Stimulated activated CD8-positive, alpha-beta memory T cell treated with anti-CD3 and anti-CD28 coated beads, Interleukin-7, amount 100 ng/mL, for 1 hour (primary cell): ENCODE results near the gene YLPM1.

Experiments
- DNase-seq, 2 donors: peaks; one replicate each; pipeline ENCODE4 v3.0.0-alpha.2; 2020; ENCODE audit warnings: low read depth in 2 of 2

The YLPM1 gene

DNA sequence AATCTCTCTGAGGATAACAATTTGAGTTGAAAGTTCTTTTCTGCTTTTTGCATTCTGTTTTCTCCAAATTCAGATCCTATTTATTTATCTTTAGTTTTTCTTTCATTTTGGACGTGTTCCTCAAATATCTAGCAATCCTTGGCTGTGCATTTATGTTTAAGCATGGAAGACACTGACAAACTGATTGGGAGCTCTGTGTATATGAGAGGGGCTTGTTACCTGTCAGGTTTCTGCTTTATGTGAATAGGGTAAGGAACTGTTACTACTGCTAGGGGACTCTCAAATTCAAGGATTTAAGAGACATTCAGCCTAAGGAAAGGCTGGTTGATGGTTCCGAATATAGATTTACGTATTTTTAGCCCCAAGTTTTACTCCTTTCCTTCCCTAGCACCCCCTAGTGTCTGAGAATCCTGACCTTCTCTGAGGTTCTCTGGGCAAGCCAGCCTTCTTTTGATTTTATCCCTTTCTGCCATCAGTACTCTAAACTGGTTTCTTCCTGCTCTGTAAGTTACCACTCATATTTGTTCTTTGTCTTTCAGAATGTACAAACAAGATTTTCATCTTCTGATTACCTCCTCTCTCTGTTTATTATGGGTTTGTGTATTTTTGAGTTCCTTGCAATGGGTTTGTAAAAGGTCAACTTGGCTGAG is 30.5 kb downstream of the YLPM1 start:
- no peak for DNase-seq

GRCh38 chr14:74794947-74795346 is 31.8 kb downstream of the YLPM1 start:
- DNase-seq: no peak

GRCh38 chr14:74799765-74800164 is 36.6 kb downstream of the YLPM1 start:
- no peak for DNase-seq

- DNase-seq: no peak
These were observed 37.7 kb downstream of the YLPM1 start for GRCh38 chr14:74800780-74801179.

GRCh38 chr14:74801396-74801795 is 38.3 kb downstream of the YLPM1 start:
- no peak for DNase-seq

DNA sequence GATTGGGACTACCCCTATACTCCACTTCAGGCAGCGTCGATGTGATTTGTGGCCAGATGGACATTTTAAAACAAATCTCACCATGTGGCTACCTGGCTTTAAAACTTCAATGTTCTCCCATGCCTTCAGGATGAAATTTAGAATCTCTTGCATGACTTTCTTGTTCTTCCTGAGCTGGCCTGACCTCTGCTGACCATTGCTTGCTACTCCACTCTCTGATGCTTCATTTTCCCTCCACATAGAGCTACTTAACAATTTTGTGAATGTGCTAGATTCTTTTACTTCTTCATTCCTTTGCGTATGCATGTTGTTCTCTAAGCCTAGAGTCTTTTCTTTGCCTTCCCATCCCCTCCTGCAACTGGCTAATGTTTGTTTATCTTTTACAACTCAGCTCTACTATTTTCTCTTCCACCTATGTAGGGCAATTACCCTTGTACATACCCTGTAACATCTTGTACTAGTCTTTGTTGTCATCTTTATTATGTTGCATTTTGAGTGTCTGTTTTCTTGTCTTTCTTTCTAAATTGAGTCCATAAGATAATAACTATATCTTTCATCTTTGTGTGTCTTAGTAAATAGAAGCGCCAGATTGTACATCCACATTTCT is 41.2 kb downstream of the YLPM1 start:
- DNase-seq: no peak

DNA sequence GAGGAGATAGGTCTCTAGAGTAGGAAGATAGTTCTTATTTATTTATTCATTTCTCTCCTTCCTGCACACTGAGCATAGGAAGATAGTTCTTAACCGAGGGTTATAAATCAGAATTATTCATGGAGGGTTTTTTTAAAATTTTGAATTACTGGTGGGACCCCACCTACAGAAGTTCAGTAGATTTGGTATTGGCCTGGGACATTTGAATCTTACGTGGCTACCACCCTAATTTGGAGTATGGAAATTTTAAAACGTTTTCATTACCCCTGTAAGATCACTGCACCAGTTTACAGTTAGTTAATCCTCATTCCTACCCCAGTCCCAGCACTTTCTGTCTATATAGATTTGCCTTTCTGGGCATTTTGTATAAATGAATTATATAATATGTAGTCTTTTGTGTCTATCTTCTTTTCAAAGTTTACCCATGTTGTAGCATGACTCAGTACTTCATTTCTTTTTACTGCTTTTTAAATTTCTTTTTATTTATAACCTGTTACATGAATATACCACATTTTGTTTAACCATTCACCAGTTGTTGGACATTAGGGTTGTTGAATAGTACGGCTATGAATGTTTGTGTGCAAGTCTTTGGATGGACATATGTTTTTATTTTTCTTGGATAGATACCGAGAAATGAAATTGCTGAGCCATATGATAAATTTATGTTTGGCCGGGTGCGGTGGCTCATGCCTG is 44.9 kb downstream of the YLPM1 start:
- no peak for DNase-seq

- DNase-seq: no peak
These were observed 53.0 kb downstream of the YLPM1 start for GRCh38 chr14:74816124-74816523.

DNA sequence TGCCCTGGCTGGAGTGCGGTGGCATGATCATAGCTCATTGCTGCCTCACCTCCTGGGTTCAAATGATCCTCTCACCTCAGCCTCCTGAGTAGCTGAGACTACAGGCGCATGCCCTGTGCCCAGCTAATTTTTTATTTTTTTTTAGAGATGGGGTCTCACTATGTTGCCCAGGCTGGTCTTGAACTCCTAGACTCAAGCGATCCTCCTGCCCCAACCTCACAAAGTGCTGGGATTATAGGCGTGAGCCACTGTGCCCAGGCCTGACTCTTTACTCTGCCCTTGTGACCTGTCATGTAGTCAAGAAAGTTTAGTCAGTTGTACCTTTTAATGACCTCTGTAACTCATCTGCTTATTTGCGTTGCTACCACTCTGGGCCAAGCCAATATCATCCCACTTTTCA is 57.2 kb downstream of the YLPM1 start:
- DNase-seq: no peak

GRCh38 chr14:74821267-74821915 is 58.3 kb downstream of the YLPM1 start:
- no peak for DNase-seq

DNA sequence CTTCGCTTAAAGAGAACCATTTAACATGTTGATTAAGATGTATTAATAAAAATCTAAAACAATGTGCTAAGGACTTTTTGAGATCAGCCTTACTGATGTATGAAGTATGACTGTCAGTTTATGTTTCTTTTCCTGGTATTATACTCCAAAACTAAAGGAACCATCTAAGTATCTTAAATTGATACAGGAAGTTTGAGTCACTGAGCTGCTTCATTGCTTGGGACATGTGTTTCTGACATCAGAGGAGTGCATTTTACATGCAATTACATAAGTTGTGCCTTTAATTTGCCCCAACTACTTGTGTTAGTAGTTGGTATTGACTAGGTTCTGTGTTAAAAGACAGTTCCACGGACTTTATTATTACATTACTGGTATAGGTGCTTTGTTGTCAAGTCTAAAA is 61.9 kb downstream of the YLPM1 start:
- no peak for DNase-seq

- no peak for DNase-seq
These were observed 63.5 kb downstream of the YLPM1 start for GRCh38 chr14:74826574-74826973.

DNA sequence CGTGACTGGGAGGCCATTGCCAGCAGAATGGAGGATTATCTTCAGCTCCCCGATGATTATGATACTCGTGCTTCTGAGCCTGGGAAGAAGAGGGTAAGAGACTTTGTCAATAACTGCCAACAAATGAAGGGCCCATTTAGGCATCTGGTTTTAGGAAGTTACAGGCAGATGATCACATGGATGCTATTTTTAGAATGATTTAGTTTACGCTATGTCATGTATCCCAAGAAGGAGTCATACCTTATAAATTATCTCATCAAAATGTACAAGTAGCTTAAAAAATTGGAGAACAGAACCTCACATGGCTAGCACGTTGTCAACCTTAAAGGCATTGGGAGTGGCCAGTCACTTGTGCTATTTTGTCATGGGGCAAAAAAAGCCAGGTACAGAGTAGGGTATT is 66.1 kb downstream of the YLPM1 start:
- DNase-seq: no peak

GRCh38 chr14:74832849-74833248 is 69.7 kb downstream of the YLPM1 start:
- DNase-seq: no peak

GRCh38 chr14:74834692-74835392 is 71.7 kb downstream of the YLPM1 start:
- DNase-seq: no peak

GRCh38 chr14:74835645-74836250 is 72.6 kb downstream of the YLPM1 start:
- DNase-seq: no peak

GRCh38 chr14:74836251-74836960 is 73.3 kb downstream of the YLPM1 start:
- no peak for DNase-seq

DNA sequence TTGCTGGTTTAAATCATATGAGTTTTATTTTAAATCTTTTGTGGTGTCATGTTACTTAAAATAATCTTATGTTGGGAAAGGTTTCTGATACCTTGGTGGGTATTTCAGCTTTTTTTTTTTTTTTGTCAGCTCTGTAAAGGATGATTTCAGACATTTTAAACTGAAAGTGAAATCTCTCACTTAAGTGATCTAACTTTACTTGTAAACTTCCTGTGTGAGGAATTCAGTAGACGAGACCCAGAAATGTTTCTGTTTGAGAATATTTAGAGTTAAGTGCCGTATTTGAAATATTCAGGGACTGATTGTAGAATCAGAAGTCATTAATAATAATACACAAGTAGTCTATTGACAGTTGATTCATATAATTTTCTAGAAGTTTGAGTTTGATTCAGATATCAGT is 75.0 kb downstream of the YLPM1 start:
- no peak for DNase-seq

DNA sequence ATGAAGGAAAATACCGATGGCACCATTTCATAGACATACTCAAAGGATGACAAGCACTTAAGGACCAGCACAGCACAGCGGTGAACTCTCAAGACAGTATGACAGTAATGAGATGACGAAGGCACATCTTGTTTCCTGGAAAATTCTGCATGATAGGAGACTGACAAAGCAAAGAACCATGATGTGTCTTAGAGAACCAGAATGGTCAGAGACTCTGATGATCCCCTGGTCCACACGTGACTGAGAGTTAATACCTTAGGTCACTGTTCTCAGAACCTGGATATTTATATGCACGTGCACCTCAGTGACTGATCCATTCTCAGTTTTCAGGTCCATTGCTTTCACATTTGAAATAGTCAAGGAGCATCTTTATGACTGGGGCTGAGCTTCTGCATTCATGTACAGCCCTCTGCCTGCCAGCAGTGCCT is 77.5 kb downstream of the YLPM1 start:
- no peak for DNase-seq

- no peak for DNase-seq
These were observed 78.4 kb downstream of the YLPM1 start for GRCh38 chr14:74841230-74842207.
